ENCODE results near the gene MCRIP2.

- TF ChIP-seq EZH2 (IDR thresholded peaks at IDR 0.05; ENCODE audit: low read depth, unreplicated experiment) (no peak), CREB1 (CRISPR knock-in tag; IDR thresholded peaks at IDR 0.05; ENCODE audit: low read depth) (no peak), EZH2phosphoT487 (IDR thresholded peaks at IDR 0.05; ENCODE audit: unreplicated experiment) (no peak), POLR2AphosphoS5 (IDR thresholded peaks at IDR 0.05; ENCODE audit: low read depth) (no peak), JUNB (IDR thresholded peaks at IDR 0.05; ENCODE audit: unreplicated experiment) (no peak)
- TF ChIP-seq, protein P1, sequence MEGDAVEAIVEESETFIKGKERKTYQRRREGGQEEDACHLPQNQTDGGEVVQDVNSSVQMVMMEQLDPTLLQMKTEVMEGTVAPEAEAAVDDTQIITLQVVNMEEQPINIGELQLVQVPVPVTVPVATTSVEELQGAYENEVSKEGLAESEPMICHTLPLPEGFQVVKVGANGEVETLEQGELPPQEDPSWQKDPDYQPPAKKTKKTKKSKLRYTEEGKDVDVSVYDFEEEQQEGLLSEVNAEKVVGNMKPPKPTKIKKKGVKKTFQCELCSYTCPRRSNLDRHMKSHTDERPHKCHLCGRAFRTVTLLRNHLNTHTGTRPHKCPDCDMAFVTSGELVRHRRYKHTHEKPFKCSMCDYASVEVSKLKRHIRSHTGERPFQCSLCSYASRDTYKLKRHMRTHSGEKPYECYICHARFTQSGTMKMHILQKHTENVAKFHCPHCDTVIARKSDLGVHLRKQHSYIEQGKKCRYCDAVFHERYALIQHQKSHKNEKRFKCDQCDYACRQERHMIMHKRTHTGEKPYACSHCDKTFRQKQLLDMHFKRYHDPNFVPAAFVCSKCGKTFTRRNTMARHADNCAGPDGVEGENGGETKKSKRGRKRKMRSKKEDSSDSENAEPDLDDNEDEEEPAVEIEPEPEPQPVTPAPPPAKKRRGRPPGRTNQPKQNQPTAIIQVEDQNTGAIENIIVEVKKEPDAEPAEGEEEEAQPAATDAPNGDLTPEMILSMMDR (conservative IDR thresholded peaks at IDR 0.05; ENCODE audit: low read depth in 2 of 2): no peak
- TF ChIP-seq, protein P2, sequence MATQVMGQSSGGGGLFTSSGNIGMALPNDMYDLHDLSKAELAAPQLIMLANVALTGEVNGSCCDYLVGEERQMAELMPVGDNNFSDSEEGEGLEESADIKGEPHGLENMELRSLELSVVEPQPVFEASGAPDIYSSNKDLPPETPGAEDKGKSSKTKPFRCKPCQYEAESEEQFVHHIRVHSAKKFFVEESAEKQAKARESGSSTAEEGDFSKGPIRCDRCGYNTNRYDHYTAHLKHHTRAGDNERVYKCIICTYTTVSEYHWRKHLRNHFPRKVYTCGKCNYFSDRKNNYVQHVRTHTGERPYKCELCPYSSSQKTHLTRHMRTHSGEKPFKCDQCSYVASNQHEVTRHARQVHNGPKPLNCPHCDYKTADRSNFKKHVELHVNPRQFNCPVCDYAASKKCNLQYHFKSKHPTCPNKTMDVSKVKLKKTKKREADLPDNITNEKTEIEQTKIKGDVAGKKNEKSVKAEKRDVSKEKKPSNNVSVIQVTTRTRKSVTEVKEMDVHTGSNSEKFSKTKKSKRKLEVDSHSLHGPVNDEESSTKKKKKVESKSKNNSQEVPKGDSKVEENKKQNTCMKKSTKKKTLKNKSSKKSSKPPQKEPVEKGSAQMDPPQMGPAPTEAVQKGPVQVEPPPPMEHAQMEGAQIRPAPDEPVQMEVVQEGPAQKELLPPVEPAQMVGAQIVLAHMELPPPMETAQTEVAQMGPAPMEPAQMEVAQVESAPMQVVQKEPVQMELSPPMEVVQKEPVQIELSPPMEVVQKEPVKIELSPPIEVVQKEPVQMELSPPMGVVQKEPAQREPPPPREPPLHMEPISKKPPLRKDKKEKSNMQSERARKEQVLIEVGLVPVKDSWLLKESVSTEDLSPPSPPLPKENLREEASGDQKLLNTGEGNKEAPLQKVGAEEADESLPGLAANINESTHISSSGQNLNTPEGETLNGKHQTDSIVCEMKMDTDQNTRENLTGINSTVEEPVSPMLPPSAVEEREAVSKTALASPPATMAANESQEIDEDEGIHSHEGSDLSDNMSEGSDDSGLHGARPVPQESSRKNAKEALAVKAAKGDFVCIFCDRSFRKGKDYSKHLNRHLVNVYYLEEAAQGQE (IDR thresholded peaks at IDR 0.05; ENCODE audit: unreplicated experiment): no peak
These were observed 18.0 kb downstream of the MCRIP2 start for GRCh38 chr16:659618-660017.

Measured in GM23338 (cell line).